HG03060 (cell line): ENCODE measurements around the gene ACSS1.
A peak's percentile ranks its signal among the peaks of the same experiment; 100 is the strongest.

Experiments used
- ATAC-seq: cut with Tn5 transposase; IDR thresholded peaks from one replicate; pipeline ENCODE4 v1.9.1; 2021; ENCODE audit warnings: low read depth, moderate number of reproducible peaks; ENCODE audit not compliant: unreplicated experiment

ACSS1 gene

DNA sequence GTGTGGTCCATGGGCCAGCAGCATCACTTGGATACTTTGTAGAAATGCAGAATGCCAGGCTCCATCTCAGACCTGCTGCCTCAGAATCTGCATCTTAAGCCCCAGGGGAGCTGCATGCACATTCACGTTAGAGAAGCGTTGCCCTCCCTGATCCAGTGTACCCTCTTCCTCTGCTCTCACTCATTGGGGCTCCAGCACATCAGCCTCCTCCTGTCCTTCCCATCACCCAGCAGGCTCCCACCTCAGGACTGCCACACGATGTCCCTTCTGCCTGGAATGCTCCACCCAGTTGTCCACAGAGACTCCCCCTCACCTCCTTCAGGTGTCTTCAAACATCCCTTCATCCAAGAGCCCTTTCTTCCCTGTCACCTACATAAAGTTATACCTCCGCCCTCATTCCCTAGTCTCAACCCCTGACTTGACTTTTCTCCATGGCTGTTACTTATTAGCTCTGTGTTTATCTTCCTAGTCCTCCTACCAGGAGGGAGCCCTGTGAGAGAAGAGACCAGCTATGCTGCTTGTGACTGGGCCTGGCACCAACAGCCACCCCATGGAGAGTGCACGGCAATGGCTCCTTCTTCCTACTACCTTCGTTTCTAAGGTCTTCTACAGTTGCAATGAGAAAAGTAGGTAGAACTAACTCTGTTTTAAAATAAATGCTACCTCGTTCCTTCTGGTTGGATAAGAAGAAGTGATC lies 3.3 kb upstream of the ACSS1 start:
- no peak for ATAC-seq

DNA sequence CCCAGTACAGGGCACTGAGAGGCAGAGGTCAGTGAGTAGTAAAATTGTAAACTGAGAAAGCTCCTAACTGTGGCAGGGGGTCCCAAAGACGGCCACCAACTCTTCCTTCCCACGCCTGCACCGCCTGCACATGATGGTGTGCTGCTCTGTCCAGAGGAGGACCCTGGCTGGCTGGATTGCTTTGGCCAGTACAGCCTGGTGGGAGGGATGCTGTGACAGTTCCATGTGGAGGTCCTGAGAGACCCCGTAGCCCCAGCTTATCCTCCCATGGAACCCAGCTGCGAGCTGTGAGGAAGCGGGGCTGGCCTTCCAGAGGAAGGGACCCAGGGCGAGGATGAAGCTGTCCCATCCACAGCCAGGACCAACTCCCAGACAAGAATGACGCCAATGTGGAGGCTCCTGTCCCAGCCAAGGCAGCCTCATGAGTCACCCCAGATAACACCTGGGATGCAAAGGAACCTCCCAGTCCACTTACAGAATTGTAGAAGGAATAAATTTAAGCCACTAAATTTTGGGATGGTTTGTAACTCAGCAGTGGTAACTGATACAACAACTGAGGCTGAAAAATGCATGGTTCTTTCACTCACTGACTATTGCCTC lies 2.0 kb upstream of the ACSS1 start:
- no peak for ATAC-seq

- no peak for ATAC-seq
Measured at GRCh38 chr20:25058847-25059810, 1.2 kb upstream of the ACSS1 start.

- ATAC-seq: peak; percentile 18
Measured at GRCh38 chr20:25057234-25058050, 497 bp downstream of the ACSS1 start.

DNA sequence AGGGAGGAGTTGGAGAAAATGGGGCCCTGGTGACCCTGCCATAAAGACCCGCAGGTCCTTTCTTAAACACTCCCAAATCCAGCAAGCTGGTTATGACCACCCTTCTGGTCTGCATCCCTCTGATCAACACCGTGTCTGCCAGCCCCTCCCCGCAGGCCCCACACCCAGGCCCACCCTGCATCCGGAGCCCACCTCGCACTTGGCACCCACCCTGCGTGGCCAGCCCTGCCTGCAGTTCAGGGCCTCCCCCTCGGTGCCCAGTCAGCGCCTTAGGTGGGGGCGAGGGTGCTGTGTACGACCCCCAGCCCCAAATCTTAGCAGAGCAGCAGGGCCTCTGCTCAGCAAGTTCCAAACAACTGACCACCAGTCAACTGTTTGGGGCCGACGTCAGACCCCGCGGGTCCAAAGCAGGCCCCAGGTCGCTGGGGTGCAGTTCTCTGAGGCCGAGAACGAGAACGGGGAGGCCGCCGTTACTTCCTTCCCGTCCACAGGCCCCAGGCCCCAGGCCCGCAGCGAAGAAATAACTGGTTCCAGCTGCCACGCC lies 1.2 kb downstream of the ACSS1 start:
- no peak for ATAC-seq

GRCh38 chr20:25055711-25056495 lies 2.0 kb downstream of the ACSS1 start:
- ATAC-seq: no peak

DNA sequence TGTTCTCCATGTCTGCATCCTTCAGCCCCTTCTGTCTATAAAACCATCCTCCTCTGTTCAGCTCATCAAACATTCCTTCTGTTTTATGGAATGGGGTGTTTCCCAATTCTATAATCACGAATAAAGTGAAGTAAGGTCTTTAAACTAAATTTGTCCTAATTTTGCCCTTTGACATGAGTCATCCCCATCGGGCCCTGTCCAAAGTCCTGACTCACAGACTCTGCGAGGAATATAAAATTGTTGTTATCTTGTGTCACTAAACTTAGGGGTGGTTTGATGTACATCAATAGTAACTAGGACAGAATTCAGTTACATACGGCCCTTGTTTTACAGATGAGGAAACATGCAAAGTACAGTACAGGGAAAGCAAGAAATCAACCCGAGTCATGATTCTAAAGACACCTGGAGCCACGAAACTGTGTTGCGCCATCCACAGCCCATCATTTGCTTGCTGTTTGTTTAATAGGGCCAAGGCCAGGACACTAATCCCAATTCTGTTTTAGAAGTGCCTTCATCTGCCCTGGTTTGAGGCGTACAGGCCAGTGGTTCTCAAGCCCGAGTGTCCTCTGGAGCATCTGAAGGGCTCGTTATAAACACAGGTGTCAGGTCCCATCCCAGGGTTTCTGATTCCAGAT lies 2.8 kb downstream of the ACSS1 start:
- ATAC-seq: no peak

DNA sequence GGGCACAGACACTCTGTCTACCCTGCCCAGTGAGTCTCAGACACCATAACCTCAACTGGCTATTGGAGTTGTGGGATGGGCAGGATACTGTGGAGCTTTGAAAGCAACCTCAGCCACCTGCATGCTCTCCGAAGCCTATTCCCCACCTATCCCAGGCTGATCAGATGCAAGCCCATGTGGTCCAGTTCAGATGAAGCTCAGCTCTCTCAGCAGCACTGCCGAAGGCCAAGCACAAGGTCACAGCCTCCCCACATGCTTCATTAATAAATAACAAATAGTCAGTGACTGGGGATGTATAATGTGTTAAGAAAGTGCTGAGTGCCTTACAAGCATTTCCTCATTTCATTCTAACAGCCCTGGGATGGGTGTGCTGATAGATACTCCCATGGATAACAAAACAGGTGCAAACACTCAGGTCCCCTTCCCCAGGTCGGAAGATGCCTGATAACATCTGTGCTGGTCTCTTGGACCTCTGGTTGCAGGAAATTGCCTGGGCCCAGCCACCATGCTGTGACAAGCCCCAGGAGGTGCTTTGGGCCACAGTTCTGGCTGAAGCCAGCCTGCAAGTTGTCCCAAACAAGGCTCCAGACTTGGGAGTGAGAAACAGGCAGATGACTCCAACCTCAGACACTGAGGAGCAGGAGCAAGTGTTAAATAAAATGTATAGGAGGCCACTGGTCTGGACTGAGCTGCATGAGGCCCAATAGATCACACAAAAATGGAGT lies 3.7 kb downstream of the ACSS1 start:
- ATAC-seq: no peak

- ATAC-seq: no peak
Measured at GRCh38 chr20:25053255-25054031, 4.5 kb downstream of the ACSS1 start.

DNA sequence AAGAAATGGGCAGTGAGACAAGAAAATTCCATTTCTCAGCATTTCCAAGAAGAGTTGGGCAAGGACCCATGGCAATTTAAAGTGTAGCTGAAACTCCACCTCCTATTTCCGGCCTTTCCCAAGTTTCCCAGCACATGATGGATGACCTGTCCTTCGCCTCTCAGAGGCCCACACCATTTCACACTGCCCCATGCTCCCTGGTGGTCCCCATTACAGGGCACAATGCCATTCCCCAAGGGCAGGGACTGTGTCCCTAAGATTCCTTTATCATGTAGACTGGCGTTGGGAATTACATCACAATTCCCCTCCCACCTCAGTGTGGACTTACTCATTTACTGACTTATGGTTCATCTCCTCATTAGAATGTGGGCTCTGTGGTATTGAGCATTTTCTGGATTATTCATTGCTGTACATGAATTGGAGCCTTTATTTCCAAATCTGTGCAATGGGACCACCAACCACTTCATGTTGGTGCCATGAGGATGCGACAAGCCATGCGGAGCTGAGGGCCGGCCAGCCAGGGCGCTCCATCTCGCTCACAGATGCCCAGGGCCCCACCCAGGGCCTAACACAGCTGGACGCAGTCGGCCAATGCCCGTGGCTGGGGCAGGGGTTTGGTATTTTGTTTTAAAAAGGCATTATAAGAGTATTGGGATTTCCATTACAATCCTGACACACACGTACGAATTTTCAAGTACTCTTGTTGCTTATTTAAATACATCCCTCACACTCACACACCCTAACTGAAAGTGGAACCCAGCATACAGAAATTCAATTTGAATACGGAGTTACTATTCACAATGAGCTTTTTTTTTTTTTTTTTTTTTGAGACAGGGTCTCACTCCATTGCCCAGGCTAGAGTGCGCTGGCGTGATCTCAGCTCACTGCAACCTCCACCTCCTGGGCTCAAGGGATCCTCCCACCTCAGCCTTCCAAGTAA lies 5.4 kb downstream of the ACSS1 start:
- ATAC-seq: no peak

GRCh38 chr20:25051386-25052155 lies 6.4 kb downstream of the ACSS1 start:
- no peak for ATAC-seq

GRCh38 chr20:25050501-25051350 lies 7.2 kb downstream of the ACSS1 start:
- ATAC-seq: no peak

- ATAC-seq: no peak
Measured at GRCh38 chr20:25050082-25050481, 7.9 kb downstream of the ACSS1 start.

- ATAC-seq: no peak
Measured at GRCh38 chr20:25049261-25050060, 8.5 kb downstream of the ACSS1 start.
